ENCODE results near the gene SERPINA4.

The SERPINA4 gene

DNA sequence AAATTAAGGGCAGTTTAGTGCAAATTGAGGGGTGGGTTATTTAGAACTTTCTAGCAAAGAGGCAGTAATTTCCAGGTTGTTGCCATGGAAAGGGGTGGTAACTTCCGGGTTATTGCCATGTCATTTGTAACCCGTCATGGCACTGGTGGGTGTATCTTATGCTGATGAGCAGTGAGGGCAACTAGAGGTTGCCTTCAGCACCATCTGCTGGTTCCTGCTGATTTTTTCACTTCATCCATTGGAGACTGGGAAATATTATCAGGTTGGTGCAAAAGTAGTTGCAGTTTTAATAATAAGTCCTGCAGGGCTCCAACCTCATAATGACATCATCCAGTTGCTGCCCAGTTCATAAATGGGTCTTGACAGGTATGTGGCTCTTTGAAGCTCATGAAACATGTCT, 24.4 kb upstream of the SERPINA4 start:
- Mint-ChIP-seq H3K4me3 (no peak overlapping the region), H3K9me3 (no peaks in the 10 kb centered on the region), H3K27me3 (ENCODE audit: low read depth) (peaks cover 3% of the 10 kb centered on the region)

GRCh38 chr14:94538070-94538740, 23.0 kb upstream of the SERPINA4 start:
- Mint-ChIP-seq H3K27me3 (ENCODE audit: low read depth) (peaks cover 2% of the 10 kb centered on the region), H3K4me1 (ENCODE audit: low read depth) (no peaks in the 10 kb centered on the region), H3K36me3 (ENCODE audit: low read depth) (no peaks in the 10 kb centered on the region), H3K4me3 (no peak overlapping the region), H3K9me3 (no peaks in the 10 kb centered on the region), H3K27ac (no peak overlapping the region)
- DNase-seq (ENCODE audit: low spot score): no peak

More for the DNA sequence above, 24.4 kb upstream of the SERPINA4 start:
- Mint-ChIP-seq H3K36me3 (ENCODE audit: low read depth) (no peaks in the 10 kb centered on the region), H3K4me1 (ENCODE audit: low read depth) (no peaks in the 10 kb centered on the region), H3K27ac (no peak overlapping the region)
- DNase-seq (ENCODE audit: low spot score): no peak

- Mint-ChIP-seq H3K4me1 (ENCODE audit: low read depth) (no peaks in the 10 kb centered on the region), H3K27me3 (ENCODE audit: low read depth) (no peaks in the 10 kb centered on the region), H3K9me3 (no peaks in the 10 kb centered on the region), H3K36me3 (ENCODE audit: low read depth) (no peaks in the 10 kb centered on the region), H3K4me3 (no peak overlapping the region), H3K27ac (no peak overlapping the region)
- DNase-seq (ENCODE audit: low spot score): no peak
Measured at GRCh38 chr14:94539181-94539580, 22.1 kb upstream of the SERPINA4 start.

DNA sequence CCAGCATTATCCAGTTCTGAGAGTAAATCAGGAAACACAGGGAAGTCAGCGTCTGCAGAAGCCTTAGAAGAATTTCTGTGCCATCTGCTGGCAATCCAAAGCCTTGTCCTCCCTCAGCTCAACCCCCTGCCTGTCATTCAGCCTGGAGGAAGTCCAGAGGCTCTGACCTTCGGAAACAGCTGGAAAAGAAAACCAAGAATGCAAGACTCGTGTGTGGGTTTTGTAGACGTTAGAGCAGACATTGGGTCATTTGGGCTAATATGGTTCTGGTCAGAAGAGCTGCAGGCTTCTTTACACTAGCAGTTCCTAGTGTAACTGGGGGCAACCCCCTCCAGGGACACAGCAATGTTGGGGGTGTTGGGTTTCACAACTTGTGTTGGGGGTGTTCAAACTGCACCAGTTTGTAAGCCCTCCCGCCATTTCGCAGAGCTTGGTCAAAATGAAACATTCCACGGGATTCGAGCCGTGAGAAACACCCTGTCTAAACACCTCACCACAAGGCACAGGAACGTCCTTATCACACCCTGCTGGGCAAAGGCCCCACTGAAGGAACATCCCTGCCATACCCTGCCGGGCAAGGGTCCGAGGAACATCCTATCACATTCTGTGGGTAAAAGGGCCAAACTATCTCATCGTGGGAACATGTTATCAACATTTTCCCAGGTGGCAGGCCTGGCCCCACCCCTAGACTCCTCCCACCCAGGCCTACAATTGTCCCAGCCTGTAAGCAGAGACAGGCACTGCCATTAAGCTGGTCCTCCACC, 21.0 kb upstream of the SERPINA4 start:
- no peak overlapping the region for H3K4me3 Mint-ChIP-seq
- no peaks in the 10 kb centered on the region for H3K9me3 Mint-ChIP-seq
- no peaks in the 10 kb centered on the region for H3K36me3 Mint-ChIP-seq (ENCODE audit: low read depth)
- DNase-seq (ENCODE audit: low spot score): no peak
- H3K4me1 Mint-ChIP-seq (ENCODE audit: low read depth): no peaks in the 10 kb centered on the region
- H3K27ac Mint-ChIP-seq: no peak overlapping the region
- no peaks in the 10 kb centered on the region for H3K27me3 Mint-ChIP-seq (ENCODE audit: low read depth)

DNA sequence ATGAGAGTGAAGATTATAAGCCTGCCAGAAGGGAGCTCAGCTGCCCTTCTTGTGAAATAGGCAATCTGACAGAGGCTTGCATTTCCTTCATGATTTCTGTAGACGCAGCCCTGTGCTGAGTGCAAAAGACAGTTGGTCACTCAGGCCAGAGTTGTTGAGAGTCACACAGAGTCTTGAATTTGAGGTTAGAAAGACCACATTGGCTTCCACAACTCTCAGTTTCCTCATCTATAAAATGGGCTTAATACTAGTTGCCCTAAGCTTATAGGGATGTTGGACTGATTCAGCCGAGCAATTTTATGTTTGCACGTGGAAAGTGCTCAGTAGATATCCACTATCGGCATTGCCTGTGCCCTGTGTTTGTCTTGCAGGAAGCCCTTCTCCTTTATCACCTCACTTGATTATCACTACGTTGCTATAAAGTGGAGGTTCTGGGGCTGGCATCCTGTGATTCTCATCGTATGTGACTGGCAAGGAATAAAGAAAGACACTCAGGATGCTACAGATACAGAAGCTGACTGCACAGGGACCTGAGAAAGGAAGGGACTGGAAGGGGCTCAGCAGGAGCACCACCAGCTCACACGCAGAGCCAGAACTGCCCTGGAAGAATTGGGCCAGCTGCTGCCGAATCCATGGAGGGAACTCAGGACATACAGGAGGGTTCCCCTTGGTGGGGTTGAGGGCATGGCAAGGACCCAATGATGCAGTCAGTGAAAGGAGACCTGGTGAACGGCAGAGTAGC, 19.8 kb upstream of the SERPINA4 start:
- no peaks in the 10 kb centered on the region for H3K4me1 Mint-ChIP-seq (ENCODE audit: low read depth)
- H3K36me3 Mint-ChIP-seq (ENCODE audit: low read depth): no peaks in the 10 kb centered on the region
- H3K9me3 Mint-ChIP-seq: no peaks in the 10 kb centered on the region
- DNase-seq (ENCODE audit: low spot score): no peak
- no peaks in the 10 kb centered on the region for H3K27me3 Mint-ChIP-seq (ENCODE audit: low read depth)
- H3K27ac Mint-ChIP-seq: no peak overlapping the region
- H3K4me3 Mint-ChIP-seq: no peak overlapping the region

DNA sequence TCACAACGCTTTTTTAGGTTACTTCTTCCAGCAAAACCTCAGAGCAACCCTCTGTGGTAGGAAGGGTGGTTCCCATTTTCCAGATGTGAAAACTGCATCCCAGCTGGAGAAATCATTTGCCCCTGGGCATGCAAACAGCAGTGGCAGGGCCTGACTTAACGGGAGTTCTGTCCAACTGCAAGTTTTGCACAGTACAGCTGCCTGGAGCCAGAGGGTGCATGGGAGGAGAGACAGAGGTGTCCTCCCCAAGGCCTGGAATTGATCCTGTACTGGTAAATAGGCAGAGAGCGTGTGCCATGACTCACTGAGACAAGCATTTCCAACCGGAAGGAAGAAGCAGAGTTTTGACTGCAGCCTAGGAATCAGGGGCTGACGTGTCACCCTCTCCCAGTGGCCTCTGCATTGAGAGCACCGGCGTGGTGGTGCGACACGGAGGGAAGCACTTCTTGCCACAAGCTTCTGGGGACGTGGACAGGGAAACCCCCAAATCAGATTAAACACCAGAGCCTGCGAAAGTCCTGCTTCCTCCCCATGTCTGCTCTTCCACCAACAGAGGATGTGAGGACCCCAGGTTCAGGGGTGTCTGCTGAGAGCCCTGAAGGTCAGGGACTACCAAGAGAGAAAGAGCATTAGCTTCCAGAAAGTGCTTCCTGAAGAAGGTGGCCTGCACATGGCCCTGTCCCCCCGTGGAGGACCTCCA, 19.0 kb upstream of the SERPINA4 start:
- Mint-ChIP-seq H3K4me1 (ENCODE audit: low read depth) (no peaks in the 10 kb centered on the region), H3K27me3 (ENCODE audit: low read depth) (no peaks in the 10 kb centered on the region), H3K36me3 (ENCODE audit: low read depth) (no peaks in the 10 kb centered on the region), H3K4me3 (no peak overlapping the region), H3K9me3 (no peaks in the 10 kb centered on the region), H3K27ac (no peak overlapping the region)
- no peak for DNase-seq (ENCODE audit: low spot score)

- Mint-ChIP-seq H3K27ac (no peak overlapping the region), H3K9me3 (no peaks in the 10 kb centered on the region), H3K4me1 (ENCODE audit: low read depth) (no peaks in the 10 kb centered on the region), H3K4me3 (no peak overlapping the region), H3K27me3 (ENCODE audit: low read depth) (no peaks in the 10 kb centered on the region), H3K36me3 (ENCODE audit: low read depth) (no peaks in the 10 kb centered on the region)
- DNase-seq (ENCODE audit: low spot score): no peak
Measured at GRCh38 chr14:94542811-94543440, 18.3 kb upstream of the SERPINA4 start.

GRCh38 chr14:94543449-94544124, 17.7 kb upstream of the SERPINA4 start:
- Mint-ChIP-seq H3K36me3 (ENCODE audit: low read depth) (no peaks in the 10 kb centered on the region), H3K27ac (no peak overlapping the region), H3K27me3 (ENCODE audit: low read depth) (no peaks in the 10 kb centered on the region), H3K9me3 (no peaks in the 10 kb centered on the region), H3K4me1 (ENCODE audit: low read depth) (no peaks in the 10 kb centered on the region), H3K4me3 (no peak overlapping the region)
- no peak for DNase-seq (ENCODE audit: low spot score)

DNA sequence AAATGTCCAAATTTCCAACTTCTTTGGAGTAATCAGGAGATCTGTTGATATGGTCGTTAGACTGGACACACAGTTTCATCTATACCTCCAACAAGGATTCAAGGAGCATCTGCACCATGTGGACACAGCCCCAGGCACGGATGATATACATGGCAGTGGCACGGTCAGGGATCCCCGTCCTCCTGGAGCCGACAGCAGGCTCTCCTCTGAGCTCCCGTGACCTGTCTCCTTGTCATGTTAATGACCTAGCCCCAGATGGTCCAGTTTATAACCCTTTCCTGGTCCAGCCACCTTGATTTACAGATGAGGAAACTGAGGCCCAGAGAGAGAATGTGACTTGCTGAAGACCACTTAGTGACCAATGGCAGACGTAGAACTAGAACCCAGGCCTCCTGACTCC, 16.5 kb upstream of the SERPINA4 start:
- Mint-ChIP-seq H3K27me3 (ENCODE audit: low read depth) (no peaks in the 10 kb centered on the region), H3K4me1 (ENCODE audit: low read depth) (no peaks in the 10 kb centered on the region), H3K27ac (no peak overlapping the region), H3K9me3 (no peaks in the 10 kb centered on the region), H3K36me3 (ENCODE audit: low read depth) (no peaks in the 10 kb centered on the region), H3K4me3 (no peak overlapping the region)
- no peak for DNase-seq (ENCODE audit: low spot score)

DNA sequence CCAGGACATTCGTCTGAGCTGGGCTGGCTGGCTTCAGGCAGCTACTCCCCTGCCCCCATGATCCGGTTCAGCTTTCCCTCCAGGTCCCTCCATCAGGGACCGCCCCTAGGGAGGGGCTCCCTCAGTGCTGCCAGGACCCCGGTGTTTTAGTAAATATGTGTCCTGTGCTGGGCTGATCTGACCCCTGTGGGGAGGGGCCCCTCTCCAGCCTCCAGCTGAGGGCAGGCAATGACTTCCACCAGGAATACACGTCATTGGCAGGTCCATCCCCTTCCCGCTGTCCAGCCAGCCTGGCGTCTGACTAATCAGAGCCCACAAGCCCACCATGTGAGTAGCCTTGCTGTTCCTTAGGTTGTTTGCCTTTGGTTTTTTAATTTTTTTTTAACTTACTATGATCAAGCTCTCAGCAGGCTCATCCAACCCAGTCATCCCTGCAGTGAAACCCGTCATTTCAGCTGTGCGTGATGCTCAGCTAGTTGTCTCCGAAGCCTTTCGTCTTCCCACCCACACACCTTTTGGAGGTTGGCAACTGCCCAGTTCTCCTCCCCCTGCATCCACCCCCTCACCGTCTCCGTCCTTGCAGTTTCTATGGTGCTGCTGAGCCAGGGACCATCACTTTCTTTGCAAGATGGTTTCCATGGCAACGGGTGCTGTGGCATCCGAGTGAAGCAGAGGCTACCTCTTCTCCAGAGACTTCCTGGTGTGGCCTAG, 16.0 kb upstream of the SERPINA4 start:
- DNase-seq (ENCODE audit: low spot score): no peak
- H3K27ac Mint-ChIP-seq: no peak overlapping the region
- H3K9me3 Mint-ChIP-seq: no peaks in the 10 kb centered on the region
- H3K4me1 Mint-ChIP-seq (ENCODE audit: low read depth): no peaks in the 10 kb centered on the region
- no peaks in the 10 kb centered on the region for H3K27me3 Mint-ChIP-seq (ENCODE audit: low read depth)
- H3K4me3 Mint-ChIP-seq: no peak overlapping the region
- H3K36me3 Mint-ChIP-seq (ENCODE audit: low read depth): no peaks in the 10 kb centered on the region

- Mint-ChIP-seq H3K27ac (no peak overlapping the region), H3K9me3 (no peaks in the 10 kb centered on the region), H3K36me3 (ENCODE audit: low read depth) (no peaks in the 10 kb centered on the region), H3K4me1 (ENCODE audit: low read depth) (no peaks in the 10 kb centered on the region), H3K27me3 (ENCODE audit: low read depth) (peaks cover 8% of the 10 kb centered on the region), H3K4me3 (no peak overlapping the region)
- no peak for DNase-seq (ENCODE audit: low spot score)
Measured at GRCh38 chr14:94547151-94547680, 14.0 kb upstream of the SERPINA4 start.

- no peak for DNase-seq (ENCODE audit: low spot score)
- Mint-ChIP-seq H3K27me3 (ENCODE audit: low read depth) (peaks cover 10% of the 10 kb centered on the region), H3K4me3 (no peak overlapping the region), H3K9me3 (no peaks in the 10 kb centered on the region), H3K36me3 (ENCODE audit: low read depth) (no peaks in the 10 kb centered on the region), H3K27ac (no peak overlapping the region), H3K4me1 (ENCODE audit: low read depth) (no peaks in the 10 kb centered on the region)
Measured at GRCh38 chr14:94547726-94548125, 13.5 kb upstream of the SERPINA4 start.

Measured in T-helper 2 cell treated with Interferon-gamma antibody and Interleukin-4, amounts not matched to agents 5 μg/mL and 100 μg/mL, for 36 hours (primary cell).